ENCODE results near the gene ESRRG. TPM values are rescaled to one million over a fixed set of nuclear protein-coding genes. Genes with fewer than 3 reads are reported as not detected.

Gene ESRRG
- total RNA-seq, 4 donors from 2014 or later = 1.9 to 6.8 (median 3.2) TPM; not detected in 1

GRCh38 chr1:216587715-216588114 lies 135.5 kb downstream of the ESRRG start:
- H3K36me3 ChIP-seq = no peaks in the 10 kb centered on the region
- no peak overlapping the region for H3K27ac ChIP-seq
- TF ChIP-seq EP300 (IDR thresholded peaks at IDR 0.05) (no peak), CTCF (IDR thresholded peaks at IDR 0.05) (no peak), POLR2A (IDR thresholded peaks at IDR 0.05) (no peak), POLR2AphosphoS5 (IDR thresholded peaks at IDR 0.05) (no peak)
- no peaks in the 10 kb centered on the region for H3K27me3 ChIP-seq
- no peaks in the 10 kb centered on the region for H3K4me1 ChIP-seq
- no peak overlapping the region for H3K4me3 ChIP-seq
- no peak for ATAC-seq
- no peaks in the 10 kb centered on the region for H3K9me3 ChIP-seq

- no peaks in the 10 kb centered on the region for H3K4me1 ChIP-seq
- H3K9me3 ChIP-seq = no peaks in the 10 kb centered on the region
- no peaks in the 10 kb centered on the region for H3K36me3 ChIP-seq
- 92 to 100% methylated on average over 2 of the region's 2 CpGs for WGBS, 2 donors (ENCODE audit: low coverage in 1 of 2)
- no peak for ATAC-seq
- TF ChIP-seq CTCF (IDR thresholded peaks at IDR 0.05) (no peak), POLR2AphosphoS5 (IDR thresholded peaks at IDR 0.05) (no peak), POLR2A (IDR thresholded peaks at IDR 0.05) (no peak), EP300 (IDR thresholded peaks at IDR 0.05) (no peak)
- no peak overlapping the region for H3K4me3 ChIP-seq
- H3K27ac ChIP-seq = no peak overlapping the region
- no peaks in the 10 kb centered on the region for H3K27me3 ChIP-seq
Observed at GRCh38 chr1:216582151-216582550, 141.1 kb downstream of the ESRRG start.

- no peaks in the 10 kb centered on the region for H3K4me1 ChIP-seq
- no peak overlapping the region for H3K4me3 ChIP-seq
- H3K27ac ChIP-seq = no peak overlapping the region
- H3K36me3 ChIP-seq = no peaks in the 10 kb centered on the region
- H3K9me3 ChIP-seq = no peaks in the 10 kb centered on the region
- WGBS, 2 donors (ENCODE audit: low coverage in 1 of 2) = 36% methylated on average over 2 of the region's 2 CpGs; no CpG with 5 or more reads in 1 of the 2 donors
- no peak for ATAC-seq
- TF ChIP-seq CTCF (IDR thresholded peaks at IDR 0.05) (no peak), EP300 (IDR thresholded peaks at IDR 0.05) (no peak)
- no peaks in the 10 kb centered on the region for H3K27me3 ChIP-seq
Observed at GRCh38 chr1:216580538-216581057, 142.6 kb downstream of the ESRRG start.

- no peaks in the 10 kb centered on the region for H3K4me1 ChIP-seq
- no peak overlapping the region for H3K27ac ChIP-seq
- H3K36me3 ChIP-seq = no peaks in the 10 kb centered on the region
- no peak for ATAC-seq
- no peak overlapping the region for H3K4me3 ChIP-seq
- TF ChIP-seq CTCF (IDR thresholded peaks at IDR 0.05) = no peak
- no peaks in the 10 kb centered on the region for H3K27me3 ChIP-seq
- H3K9me3 ChIP-seq = no peaks in the 10 kb centered on the region
- WGBS, 2 donors (ENCODE audit: low coverage in 1 of 2) = 32 to 50% methylated on average over 4 of the region's 4 CpGs
Observed at GRCh38 chr1:216576234-216576937, 146.8 kb downstream of the ESRRG start.

- ATAC-seq = no peak
- Histone ChIP-seq H3K27me3 (no peaks in the 10 kb centered on the region), H3K36me3 (no peaks in the 10 kb centered on the region), H3K9me3 (no peaks in the 10 kb centered on the region), H3K4me3 (no peak overlapping the region), H3K27ac (no peak overlapping the region), H3K4me1 (no peaks in the 10 kb centered on the region)
- 51 to 52% methylated on average over 3 of the region's 3 CpGs for WGBS, 2 donors (ENCODE audit: low coverage in 1 of 2)
- TF ChIP-seq POLR2AphosphoS5 (IDR thresholded peaks at IDR 0.05) (no peak), CTCF (IDR thresholded peaks at IDR 0.05) (no peak), EP300 (IDR thresholded peaks at IDR 0.05) (no peak), POLR2A (IDR thresholded peaks at IDR 0.05) (no peak)
Observed at GRCh38 chr1:216566641-216567205, 156.5 kb downstream of the ESRRG start.
